HEK293 (cell line): Measurements from ENCODE around the gene LTBP1.

Experiments
- CTCF ChIA-PET: fragments of 350-600 bp; formaldehyde crosslinking; extraction: SDS; loops from one replicate; lab custom pipeline; 2021; ENCODE audit warnings: antibody characterized with exemption; lab: Yijun Ruan, JAX
- POLR2A ChIA-PET: fragments of 300-600 bp; formaldehyde crosslinking; extraction: SDS; loops from one replicate; lab custom pipeline; 2020; ENCODE audit warnings: antibody characterized with exemption, inconsistent platforms; lab: Yijun Ruan, JAX
- H3K27ac ChIP-seq: fragments of 200-500 bp; sonication (Bioruptor generic); 2 replicates; pipeline ENCODE4 v1.5.1; 2014; ENCODE audit warnings: low read depth, low read length, control low read depth, inconsistent platforms; ENCODE audit errors: extremely low read depth
- H3K36me3 ChIP-seq, 2 experiments: fragments of 200-500 bp in 1 of 2; sonication (Bioruptor generic) in 1 of 2; 1 replicate in 1 of 2; 2 replicates in 1 of 2; pipeline ENCODE4 v1.5.1; 2014 to 2017; ENCODE audit warnings: inconsistent platforms in 2 of 2, low read length in 2 of 2; ENCODE audit not compliant: control insufficient read depth in 2 of 2, insufficient read depth in 1 of 2
- H3K4me1 ChIP-seq: fragments of 200-500 bp; sonication (Bioruptor generic); 2 replicates; pipeline ENCODE4 v1.5.1; 2014; ENCODE audit warnings: mild to moderate bottlenecking, low read length, inconsistent platforms; ENCODE audit not compliant: control insufficient read depth, insufficient read depth
- H3K4me3 ChIP-seq: 2 replicates; pipeline ENCODE4 v1.5.1; 2011; ENCODE audit warnings: low read depth, mild to moderate bottlenecking, control low read depth, low read length, moderate library complexity
- H3K9me3 ChIP-seq: fragments of 200-500 bp; sonication (Bioruptor generic); 2 replicates; pipeline ENCODE4 v1.5.1; 2014; ENCODE audit warnings: low read depth, low read length, inconsistent platforms; ENCODE audit not compliant: control insufficient read depth, insufficient read depth
- GFI1B ChIP-seq: fragments of 450-650 bp; formaldehyde crosslinking; IDR thresholded peaks from 2 replicates; pipeline ENCODE4 v1.5.1; 2016; ENCODE audit warnings: missing biosample characterization, missing genetic modification characterization
- IKZF3 ChIP-seq: fragments of 450-650 bp; IDR thresholded peaks from 2 replicates; pipeline ENCODE4 v1.5.0; 2018; ENCODE audit warnings: missing biosample characterization, mild to moderate bottlenecking, missing genetic modification characterization, moderate library complexity
- KLF9 ChIP-seq: fragments of 450-650 bp; formaldehyde crosslinking; IDR thresholded peaks from 2 replicates; pipeline ENCODE4 v1.5.1; 2016; ENCODE audit warnings: missing biosample characterization, missing genetic modification characterization, low read depth
- WT1 ChIP-seq: fragments of 450-650 bp; formaldehyde crosslinking; IDR thresholded peaks from 2 replicates; pipeline ENCODE4 v1.5.1; 2016; ENCODE audit warnings: missing biosample characterization, missing genetic modification characterization
- ZFHX2 ChIP-seq: fragments of 450-650 bp; formaldehyde crosslinking; conservative IDR thresholded peaks from 2 replicates; pipeline ENCODE4 v1.5.1; 2016; ENCODE audit warnings: missing biosample characterization, missing genetic modification characterization
- ZNF121 ChIP-seq: fragments of 450-650 bp; formaldehyde crosslinking; IDR thresholded peaks from 2 replicates; pipeline ENCODE4 v1.5.1; 2016; ENCODE audit warnings: missing biosample characterization, missing genetic modification characterization
- ZNF155 ChIP-seq: fragments of 450-650 bp; formaldehyde crosslinking; IDR thresholded peaks from 2 replicates; pipeline ENCODE4 v1.5.1; 2016; ENCODE audit warnings: missing biosample characterization, missing genetic modification characterization
- ZNF169 ChIP-seq: fragments of 450-650 bp; formaldehyde crosslinking; IDR thresholded peaks from 2 replicates; pipeline ENCODE4 v1.5.1; 2016; ENCODE audit warnings: missing biosample characterization, missing genetic modification characterization
- ZNF311 ChIP-seq: fragments of 450-650 bp; formaldehyde crosslinking; IDR thresholded peaks from 2 replicates; pipeline ENCODE4 v1.5.1; 2017; ENCODE audit warnings: missing biosample characterization, missing genetic modification characterization, borderline replicate concordance
- ZNF366 ChIP-seq: fragments of 450-650 bp; formaldehyde crosslinking; conservative IDR thresholded peaks from 2 replicates; pipeline ENCODE4 v1.5.1; 2016; ENCODE audit warnings: missing biosample characterization, missing genetic modification characterization
- ZNF394 ChIP-seq: fragments of 450-650 bp; formaldehyde crosslinking; IDR thresholded peaks from 2 replicates; pipeline ENCODE4 v1.5.1; 2016; ENCODE audit warnings: missing biosample characterization, missing genetic modification characterization, mild to moderate bottlenecking, moderate library complexity, borderline replicate concordance
- ZNF404 ChIP-seq: fragments of 450-650 bp; formaldehyde crosslinking; IDR thresholded peaks from 2 replicates; pipeline ENCODE4 v1.5.1; 2017; ENCODE audit warnings: missing biosample characterization, missing genetic modification characterization
- ZNF426 ChIP-seq: fragments of 450-650 bp; formaldehyde crosslinking; IDR thresholded peaks from 2 replicates; pipeline ENCODE4 v1.5.1; 2017; ENCODE audit warnings: missing biosample characterization, missing genetic modification characterization, mild to moderate bottlenecking, inconsistent platforms, moderate library complexity
- ZNF433 ChIP-seq: fragments of 450-650 bp; formaldehyde crosslinking; IDR thresholded peaks from 2 replicates; pipeline ENCODE4 v1.5.1; 2016; ENCODE audit warnings: missing biosample characterization, missing genetic modification characterization, low read depth
- ZNF768 ChIP-seq: fragments of 450-650 bp; formaldehyde crosslinking; IDR thresholded peaks from 2 replicates; pipeline ENCODE4 v1.5.1; 2018; ENCODE audit warnings: missing biosample characterization, mild to moderate bottlenecking, missing genetic modification characterization
- TF ChIP-seq, protein P1 (sequence below): fragments of 450-650 bp; formaldehyde crosslinking; IDR thresholded peaks from 2 replicates; pipeline ENCODE4 v1.5.1; 2016; ENCODE audit warnings: missing biosample characterization, missing genetic modification characterization
- TF ChIP-seq, protein P2 (sequence below): fragments of 450-650 bp; formaldehyde crosslinking; IDR thresholded peaks from 2 replicates; pipeline ENCODE4 v1.5.1; 2016; ENCODE audit warnings: missing biosample characterization, missing genetic modification characterization

The LTBP1 gene

DNA sequence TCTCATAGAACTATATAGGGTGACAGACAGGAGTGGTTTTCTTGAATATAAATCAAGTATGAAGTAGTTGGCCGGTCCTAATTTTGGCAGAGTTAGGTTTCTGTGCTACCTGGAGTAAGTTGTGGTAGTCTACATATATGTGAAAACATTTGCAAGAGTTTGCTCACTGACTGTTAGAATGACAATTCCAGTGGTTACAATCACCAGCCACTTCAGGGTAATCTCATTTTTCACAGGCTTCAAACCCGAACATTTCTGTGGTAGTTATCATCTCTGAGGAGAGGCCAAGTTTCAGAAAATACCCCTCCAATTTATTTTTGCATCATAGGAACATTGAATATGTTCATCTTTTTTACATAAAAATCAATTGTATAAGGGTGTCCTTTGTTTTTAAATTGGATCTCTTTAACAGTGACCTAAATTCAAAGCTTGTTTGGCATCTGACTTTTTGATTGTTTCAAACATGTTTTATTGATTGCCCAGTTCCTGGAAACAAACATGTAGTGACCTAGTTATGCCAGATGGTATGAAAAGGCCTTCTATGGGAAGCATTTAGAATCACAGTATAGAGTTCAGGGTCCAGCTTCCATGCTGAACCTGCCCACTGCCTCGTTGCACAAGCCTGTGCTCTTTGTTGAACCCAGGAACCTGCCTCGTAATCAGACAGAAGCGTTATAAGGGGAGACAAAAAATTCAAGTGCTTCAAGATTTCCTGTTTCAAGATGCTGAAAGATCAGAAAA lies 250.6 kb downstream of the LTBP1 start:
- POLR2A ChIA-PET: no interaction called here
- H3K9me3 ChIP-seq: no peaks in the 10 kb centered on the region

GRCh38 chr2:33202641-33203522 lies 256.1 kb downstream of the LTBP1 start:
- H3K4me3 ChIP-seq: no peak overlapping the region
- ChIA-PET POLR2A (no interaction called here), CTCF (interaction anchor here (0.6 kb wide), 1 partner anchor 16 kb away, joined by 4 read pairs; no protein-coding TSS in a partner anchor)
- no peak overlapping the region for H3K27ac ChIP-seq
- H3K36me3 ChIP-seq: no peaks in the 10 kb centered on the region
- TF ChIP-seq ZNF155 (tag by site-specific recombination) (no peak), WT1 (tag by site-specific recombination) (no peak)
- TF ChIP-seq, protein P1, sequence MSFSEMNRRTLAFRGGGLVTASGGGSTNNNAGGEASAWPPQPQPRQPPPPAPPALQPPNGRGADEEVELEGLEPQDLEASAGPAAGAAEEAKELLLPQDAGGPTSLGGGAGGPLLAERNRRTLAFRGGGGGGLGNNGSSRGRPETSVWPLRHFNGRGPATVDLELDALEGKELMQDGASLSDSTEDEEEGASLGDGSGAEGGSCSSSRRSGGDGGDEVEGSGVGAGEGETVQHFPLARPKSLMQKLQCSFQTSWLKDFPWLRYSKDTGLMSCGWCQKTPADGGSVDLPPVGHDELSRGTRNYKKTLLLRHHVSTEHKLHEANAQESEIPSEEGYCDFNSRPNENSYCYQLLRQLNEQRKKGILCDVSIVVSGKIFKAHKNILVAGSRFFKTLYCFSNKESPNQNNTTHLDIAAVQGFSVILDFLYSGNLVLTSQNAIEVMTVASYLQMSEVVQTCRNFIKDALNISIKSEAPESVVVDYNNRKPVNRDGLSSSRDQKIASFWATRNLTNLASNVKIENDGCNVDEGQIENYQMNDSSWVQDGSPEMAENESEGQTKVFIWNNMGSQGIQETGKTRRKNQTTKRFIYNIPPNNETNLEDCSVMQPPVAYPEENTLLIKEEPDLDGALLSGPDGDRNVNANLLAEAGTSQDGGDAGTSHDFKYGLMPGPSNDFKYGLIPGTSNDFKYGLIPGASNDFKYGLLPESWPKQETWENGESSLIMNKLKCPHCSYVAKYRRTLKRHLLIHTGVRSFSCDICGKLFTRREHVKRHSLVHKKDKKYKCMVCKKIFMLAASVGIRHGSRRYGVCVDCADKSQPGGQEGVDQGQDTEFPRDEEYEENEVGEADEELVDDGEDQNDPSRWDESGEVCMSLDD: no peak
- H3K9me3 ChIP-seq: no peaks in the 10 kb centered on the region
- no peaks in the 10 kb centered on the region for H3K4me1 ChIP-seq

More for the DNA sequence above, 250.6 kb downstream of the LTBP1 start:
- no peaks in the 10 kb centered on the region for H3K4me1 ChIP-seq
- no peak overlapping the region for H3K4me3 ChIP-seq
- CTCF ChIA-PET: no interaction called here
- TF ChIP-seq ZNF169: no peak
- TF ChIP-seq ZNF433 (tag by site-specific recombination): no peak
- TF ChIP-seq, protein P2, sequence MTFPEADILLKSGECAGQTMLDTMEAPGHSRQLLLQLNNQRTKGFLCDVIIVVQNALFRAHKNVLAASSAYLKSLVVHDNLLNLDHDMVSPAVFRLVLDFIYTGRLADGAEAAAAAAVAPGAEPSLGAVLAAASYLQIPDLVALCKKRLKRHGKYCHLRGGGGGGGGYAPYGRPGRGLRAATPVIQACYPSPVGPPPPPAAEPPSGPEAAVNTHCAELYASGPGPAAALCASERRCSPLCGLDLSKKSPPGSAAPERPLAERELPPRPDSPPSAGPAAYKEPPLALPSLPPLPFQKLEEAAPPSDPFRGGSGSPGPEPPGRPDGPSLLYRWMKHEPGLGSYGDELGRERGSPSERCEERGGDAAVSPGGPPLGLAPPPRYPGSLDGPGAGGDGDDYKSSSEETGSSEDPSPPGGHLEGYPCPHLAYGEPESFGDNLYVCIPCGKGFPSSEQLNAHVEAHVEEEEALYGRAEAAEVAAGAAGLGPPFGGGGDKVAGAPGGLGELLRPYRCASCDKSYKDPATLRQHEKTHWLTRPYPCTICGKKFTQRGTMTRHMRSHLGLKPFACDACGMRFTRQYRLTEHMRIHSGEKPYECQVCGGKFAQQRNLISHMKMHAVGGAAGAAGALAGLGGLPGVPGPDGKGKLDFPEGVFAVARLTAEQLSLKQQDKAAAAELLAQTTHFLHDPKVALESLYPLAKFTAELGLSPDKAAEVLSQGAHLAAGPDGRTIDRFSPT (tag by site-specific recombination): no peak
- no peak for TF ChIP-seq ZNF366 (tag by site-specific recombination)
- no peak for TF ChIP-seq ZNF394
- TF ChIP-seq ZFHX2 (tag by site-specific recombination): no peak
- TF ChIP-seq IKZF3 (tag by site-specific recombination): no peak
- no peak for TF ChIP-seq ZNF311 (tag by site-specific recombination)
- no peak for TF ChIP-seq ZNF404 (tag by site-specific recombination)
- TF ChIP-seq GFI1B (tag by site-specific recombination): no peak
- no peak for TF ChIP-seq ZNF768 (tag by site-specific recombination)
- no peak for TF ChIP-seq ZNF121 (tag by site-specific recombination)
- no peak for TF ChIP-seq ZNF155 (tag by site-specific recombination)
- no peak for TF ChIP-seq KLF9
- TF ChIP-seq ZNF426: no peak
- TF ChIP-seq, all 188 proteins: peak for 0
- H3K27ac ChIP-seq: no peak overlapping the region
- H3K36me3 ChIP-seq: no peaks in the 10 kb centered on the region
